ENCODE results near the gene MAPK9.

DNA sequence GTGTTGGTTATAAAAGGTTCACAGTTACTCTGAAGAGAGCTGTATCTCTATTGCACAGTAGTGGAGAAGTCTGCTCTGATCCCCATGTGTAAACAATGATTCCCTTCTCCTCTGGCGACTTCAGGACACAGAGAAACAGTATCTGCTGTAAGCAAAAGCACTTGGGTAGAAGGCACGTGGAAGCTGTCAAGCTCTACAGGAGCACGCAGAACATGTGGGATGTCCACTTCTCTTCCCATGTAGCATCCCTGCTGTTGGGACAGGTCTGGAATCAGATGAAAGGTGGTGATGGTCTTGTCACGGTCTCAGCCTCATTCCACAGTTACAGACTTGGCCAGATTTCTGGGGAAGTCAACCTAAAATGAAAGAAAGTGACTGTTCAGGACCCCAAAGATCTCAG lies 9.4 kb upstream of the MAPK9 start:
- TF ChIP-seq CTCF (IDR thresholded peaks at IDR 0.05), result no peak
- no peak for TF ChIP-seq POLR2A (IDR thresholded peaks at IDR 0.05)
- no peak for TF ChIP-seq POLR2AphosphoS5 (IDR thresholded peaks at IDR 0.05)
- TF ChIP-seq EP300 (IDR thresholded peaks at IDR 0.05), result no peak
